ENCODE data around the gene ARHGAP31.

Gene ARHGAP31

GRCh38 chr3:119395923-119396358 is 101.8 kb downstream of the ARHGAP31 start:
- no peak for DNase-seq

DNA sequence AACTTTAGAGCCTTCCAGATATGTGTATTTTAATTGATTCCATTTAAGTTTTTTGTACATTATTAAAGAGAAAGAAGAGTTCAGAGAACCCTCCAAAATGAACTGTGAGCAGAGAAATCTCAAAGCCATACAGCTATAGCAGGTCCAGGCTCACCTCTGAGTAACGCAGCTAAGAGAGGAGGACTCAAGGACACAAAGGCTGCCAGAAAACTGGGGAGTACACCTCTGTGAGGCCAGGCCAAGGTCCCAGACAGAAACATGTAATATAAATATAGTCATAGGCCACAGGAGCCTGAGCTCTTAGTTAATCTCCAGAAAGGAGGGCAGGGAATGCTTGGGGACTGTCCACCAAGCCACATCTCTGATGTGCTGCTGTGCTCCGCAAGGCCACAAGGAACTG is 102.7 kb downstream of the ARHGAP31 start:
- no peak for DNase-seq

GRCh38 chr3:119400466-119400865 is 106.3 kb downstream of the ARHGAP31 start:
- peak; percentile 51 to 77 (median 75) for DNase-seq

GRCh38 chr3:119401069-119401468 is 106.9 kb downstream of the ARHGAP31 start:
- no peak for DNase-seq

- DNase-seq = no peak
These were observed 107.6 kb downstream of the ARHGAP31 start for GRCh38 chr3:119401503-119402440.

GRCh38 chr3:119402791-119403190 is 108.6 kb downstream of the ARHGAP31 start:
- no peak for DNase-seq

GRCh38 chr3:119403201-119403600 is 109.0 kb downstream of the ARHGAP31 start:
- DNase-seq = no peak

DNA sequence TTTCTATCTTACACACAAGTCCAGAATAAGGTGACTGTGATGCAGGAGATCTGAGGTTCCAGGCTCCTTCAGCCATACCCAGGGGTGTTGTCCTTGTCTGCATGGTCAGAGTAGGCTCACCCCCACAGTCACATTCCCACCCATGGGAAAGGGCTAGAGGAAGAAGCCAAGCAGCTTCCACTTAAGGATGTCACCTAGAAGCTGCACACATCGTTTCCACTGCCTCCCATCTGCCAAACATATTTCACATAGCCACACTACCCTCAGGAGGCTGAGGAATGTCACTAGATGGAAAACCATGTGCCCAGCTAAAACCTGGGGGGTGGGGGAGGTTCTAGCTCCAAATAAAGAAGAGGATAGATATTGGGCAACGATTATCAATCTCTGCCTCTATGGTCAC is 111.1 kb downstream of the ARHGAP31 start:
- DNase-seq = no peak

DNA sequence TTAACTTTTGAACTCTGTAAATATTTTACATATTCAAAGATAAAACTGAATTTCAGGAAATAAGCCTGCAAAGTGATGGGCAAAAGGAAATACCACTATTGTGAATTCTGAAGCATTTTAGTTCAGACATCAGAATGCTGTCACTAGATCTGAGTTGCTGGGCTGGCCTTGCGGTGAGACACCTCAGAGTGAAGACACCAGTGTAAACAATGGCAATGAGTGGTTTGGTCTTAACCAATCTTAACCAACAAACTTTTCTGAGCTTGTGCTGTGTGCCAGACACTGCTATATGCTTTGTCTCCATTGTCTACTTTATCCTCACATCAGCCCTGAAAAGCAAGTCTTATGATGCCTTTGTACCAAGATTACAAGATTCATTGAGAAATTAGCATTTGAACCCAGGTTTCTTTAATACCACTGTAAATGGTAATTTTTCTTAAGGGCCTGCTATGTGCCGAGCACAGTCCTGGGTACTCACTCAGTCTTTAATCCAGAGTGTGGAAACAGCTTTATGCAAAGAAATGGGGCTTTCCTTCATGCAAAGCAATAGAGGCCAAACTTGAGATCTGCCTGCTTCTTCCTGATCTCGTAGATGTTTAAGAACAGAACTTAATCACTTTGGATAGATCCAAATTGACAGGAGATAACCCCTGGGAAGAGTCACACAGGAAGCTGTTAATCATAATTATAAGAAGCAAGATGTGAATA is 114.2 kb downstream of the ARHGAP31 start:
- no peak for DNase-seq

GRCh38 chr3:119409844-119410243 is 115.7 kb downstream of the ARHGAP31 start:
- DNase-seq = no peak

GRCh38 chr3:119413603-119414280 is 119.6 kb downstream of the ARHGAP31 start:
- DNase-seq = no peak

GRCh38 chr3:119416873-119417272 is 122.7 kb downstream of the ARHGAP31 start:
- no peak for DNase-seq

GRCh38 chr3:119417771-119418512 is 123.8 kb downstream of the ARHGAP31 start:
- no peak for DNase-seq

DNA sequence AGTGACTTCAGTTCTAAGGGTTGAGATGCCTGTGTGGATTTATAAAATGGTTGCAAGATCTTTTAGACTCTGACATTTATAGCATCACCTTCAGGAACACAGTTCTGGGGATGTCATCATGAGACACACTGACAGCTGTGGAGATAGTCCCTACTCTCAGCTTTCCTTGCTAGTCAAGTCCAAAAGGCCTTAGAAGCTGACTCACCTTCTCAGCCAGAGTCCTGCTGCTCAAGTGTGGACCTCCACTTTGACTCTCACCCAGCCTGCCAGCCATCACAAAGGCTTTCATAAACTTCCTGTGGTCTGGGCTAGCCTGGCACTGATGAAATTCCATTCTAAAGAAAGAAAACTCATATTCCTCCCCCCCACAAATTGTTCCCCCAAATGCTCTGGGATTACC is 124.5 kb downstream of the ARHGAP31 start:
- no peak for DNase-seq

- no peak for DNase-seq
These were observed 126.0 kb downstream of the ARHGAP31 start for GRCh38 chr3:119420196-119420595.

DNA sequence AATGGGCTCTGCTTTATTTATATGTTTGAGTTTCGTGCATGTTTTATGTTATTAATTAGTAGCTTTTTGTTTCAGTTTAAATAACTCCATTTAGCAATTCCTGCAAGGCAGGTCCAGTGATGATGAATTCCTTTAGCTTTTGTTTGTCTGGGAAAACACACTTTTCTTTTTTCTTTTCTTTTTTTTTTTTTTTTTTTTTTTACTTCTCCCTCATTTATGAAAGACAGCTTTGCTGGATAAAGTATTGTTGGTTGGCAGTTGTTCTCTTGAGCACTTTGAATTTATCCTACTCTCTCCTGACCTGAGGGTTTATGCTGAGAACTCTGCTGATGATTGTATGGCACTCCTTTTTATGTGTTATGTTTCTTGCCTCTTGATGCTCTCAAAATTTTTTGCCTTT is 133.5 kb downstream of the ARHGAP31 start:
- DNase-seq = peak in 1 of 3 donors; percentile 7

DNA sequence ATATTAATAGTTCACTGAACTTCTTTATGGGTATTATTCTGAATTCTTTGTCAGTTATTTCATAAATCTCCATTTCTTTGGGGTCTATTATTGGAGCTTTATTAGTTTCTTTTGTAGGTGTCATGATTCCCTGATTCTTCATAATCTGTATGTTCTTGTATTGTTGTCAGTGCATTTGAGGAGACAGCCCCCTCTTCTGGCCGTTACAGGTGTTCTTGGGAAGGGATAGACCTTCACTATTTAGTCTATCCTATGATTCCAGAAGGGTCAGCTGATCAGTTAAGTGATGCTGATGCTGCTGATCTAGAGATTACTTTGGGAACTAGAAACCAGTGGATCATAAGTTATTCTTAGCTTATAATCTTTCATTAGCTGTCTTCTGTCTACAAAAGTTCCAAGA is 134.4 kb downstream of the ARHGAP31 start:
- no peak for DNase-seq

GRCh38 chr3:119433613-119434325 is 139.6 kb downstream of the ARHGAP31 start:
- no peak for DNase-seq

DNA sequence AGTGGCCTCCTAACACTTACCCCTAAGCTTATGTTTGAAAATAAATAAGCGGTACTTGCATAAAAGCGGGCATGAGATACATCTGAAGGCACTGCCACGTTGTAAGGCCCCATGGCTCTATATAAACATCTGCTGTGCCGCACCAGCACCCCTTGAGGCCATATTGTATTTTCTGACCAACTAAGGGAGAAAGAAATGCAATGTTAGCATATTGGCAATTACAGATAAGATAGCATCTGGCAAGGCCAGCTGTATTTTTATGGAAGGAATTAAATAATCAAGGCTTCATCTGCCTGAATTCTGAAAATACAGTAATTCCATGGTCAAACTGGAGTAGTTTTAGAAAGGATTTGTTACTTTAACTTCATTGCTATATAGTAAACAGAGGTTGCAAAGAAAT is 140.5 kb downstream of the ARHGAP31 start:
- no peak for DNase-seq

- no peak for DNase-seq
These were observed 142.8 kb downstream of the ARHGAP31 start for GRCh38 chr3:119436977-119437376.

DNA sequence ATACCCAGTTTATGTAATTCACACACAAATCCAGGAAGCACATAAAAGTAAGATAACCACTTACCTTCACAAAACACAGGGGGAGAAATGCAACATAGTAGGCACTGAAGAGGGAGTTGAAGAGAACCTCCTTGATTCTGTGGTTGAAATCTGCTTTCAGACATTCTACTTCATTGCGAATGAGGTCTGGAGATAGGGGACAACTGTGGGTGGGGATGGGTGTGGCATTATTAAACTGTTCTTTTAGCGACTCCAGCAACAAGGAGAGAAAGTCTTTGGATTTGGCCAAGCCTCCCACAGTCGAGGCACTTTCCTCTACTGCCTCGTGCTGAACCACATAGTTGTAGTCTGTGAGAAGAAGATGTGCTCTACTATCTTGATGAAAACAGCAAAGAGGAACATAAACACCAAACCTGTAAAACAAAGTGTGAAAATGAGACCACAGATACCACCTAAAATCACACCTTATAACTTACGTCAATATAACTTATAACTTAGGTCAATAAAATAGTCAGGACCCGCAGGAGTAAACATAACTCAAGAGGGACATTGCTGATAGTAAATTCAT is 143.6 kb downstream of the ARHGAP31 start:
- DNase-seq = no peak

- DNase-seq = no peak
These were observed 149.0 kb downstream of the ARHGAP31 start for GRCh38 chr3:119443179-119443578.

Data from suppressor macrophage treated with lipopolysaccharide for 1 hour (primary cell).